ENCODE data around the gene CRYBA4.

CRYBA4 gene

DNA sequence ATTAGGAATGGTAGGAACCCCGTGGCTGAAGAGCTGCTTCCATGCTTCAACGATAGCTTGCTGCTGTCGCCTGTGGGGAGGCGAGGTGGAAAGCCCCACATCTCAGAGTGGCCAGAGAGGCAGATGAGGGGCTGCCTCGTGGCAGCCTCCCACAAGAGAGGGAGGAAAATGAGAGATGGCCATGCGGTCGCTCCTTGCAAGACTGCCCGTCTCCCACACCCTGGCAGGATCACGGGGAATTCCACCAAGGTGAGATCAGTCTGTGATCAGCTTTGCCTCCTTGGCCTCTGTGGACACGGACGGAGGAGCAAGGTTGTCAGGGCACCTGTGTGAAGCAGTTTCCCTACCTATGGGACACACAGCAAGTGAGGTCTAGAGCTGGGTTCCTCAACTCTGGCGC, 3.0 kb downstream of the CRYBA4 start:
- DNase-seq (ENCODE audit: low read depth in 2 of 2): no peak

DNA sequence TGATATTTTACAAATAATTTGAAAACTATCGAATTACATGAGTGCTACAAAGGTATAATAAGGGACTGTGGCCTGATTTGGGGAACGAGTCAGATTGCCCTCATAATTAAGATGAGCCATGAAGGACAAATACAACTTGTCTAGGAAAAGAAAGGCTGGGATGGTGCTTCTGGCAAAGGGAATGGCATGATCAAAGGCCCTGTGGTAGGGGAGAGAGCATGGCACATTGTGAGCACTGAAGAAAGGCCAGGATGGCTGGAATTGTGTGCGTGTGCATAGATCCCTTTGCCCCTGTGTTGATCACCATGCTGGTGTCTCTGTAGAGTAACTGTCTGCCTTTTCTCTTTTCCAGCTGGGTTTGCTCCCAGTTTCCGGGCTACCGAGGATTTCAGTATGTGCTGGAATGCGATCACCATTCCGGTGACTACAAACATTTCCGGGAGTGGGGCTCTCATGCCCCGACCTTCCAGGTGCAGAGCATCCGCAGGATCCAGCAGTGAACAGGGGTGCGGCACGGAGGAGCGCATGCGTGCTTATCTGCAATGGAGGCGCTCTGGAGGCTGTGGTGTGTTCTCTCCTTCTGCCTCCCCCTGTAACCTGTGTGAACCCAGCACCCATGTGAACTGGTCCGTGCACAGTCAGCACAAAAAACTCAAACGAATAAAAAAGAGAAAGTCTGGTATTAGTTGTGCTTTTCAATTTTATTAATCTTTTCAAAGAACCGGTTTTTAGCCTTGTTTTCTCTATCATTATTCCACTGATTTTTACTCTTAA, 8.4 kb downstream of the CRYBA4 start:
- DNase-seq (ENCODE audit: low read depth in 2 of 2): no peak

GRCh38 chr22:26631282-26631681, 9.5 kb downstream of the CRYBA4 start:
- DNase-seq (ENCODE audit: low read depth in 2 of 2): no peak

DNA sequence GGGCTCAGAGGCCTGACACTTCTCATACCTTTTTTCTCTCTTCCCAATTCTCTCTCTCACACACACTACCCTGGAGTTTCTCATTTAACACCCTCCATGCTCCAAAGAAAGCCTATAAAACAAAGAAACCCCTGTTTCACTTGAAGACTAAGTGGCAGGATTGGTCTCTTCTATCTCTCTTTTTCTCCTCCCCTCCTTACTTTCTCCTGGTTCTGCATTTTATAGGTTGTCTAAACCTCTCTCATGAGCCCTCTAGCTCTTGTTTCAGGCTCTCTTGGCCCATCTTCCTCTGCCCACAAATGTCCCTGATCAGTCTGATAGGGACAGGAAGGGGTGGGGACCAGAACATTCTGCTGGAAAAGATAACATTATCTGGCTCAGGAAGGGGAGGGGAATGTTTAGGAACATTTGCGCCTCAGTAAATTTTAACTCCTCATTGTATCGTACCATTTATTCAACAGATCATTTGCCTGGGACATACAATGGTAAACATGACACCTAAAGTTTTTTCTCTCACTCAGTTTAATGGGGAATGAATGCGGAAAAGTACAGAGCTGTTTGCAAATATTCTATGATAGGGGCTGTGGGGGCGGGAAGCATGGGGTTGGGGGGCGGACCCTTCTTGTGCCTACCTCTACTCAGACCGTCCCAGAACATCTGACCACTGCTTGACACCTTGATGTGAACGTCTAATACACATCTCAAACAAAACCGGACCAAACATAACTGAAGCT, 10.8 kb downstream of the CRYBA4 start:
- DNase-seq (ENCODE audit: low read depth in 2 of 2): no peak

GRCh38 chr22:26634189-26634588, 12.4 kb downstream of the CRYBA4 start:
- DNase-seq (ENCODE audit: low read depth in 2 of 2): no peak

DNA sequence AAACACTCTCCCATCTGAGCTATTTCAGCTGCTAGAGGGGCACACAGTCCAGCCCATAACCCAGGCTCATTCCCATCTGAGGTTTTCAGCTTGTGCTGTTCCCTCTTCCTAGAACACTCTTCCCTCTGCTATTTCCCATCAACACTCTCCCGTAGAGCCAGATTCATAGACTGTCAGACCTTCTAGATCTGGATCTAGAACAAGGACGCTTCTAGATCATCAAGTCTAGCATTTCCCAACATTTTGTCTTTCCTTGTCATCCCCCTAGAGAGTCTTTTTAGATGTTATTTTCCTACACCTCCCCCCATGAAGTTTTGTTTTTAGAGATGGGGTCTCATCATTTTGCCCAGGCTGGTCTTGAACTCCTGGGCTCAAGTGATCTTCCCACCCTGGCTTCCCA, 13.4 kb downstream of the CRYBA4 start:
- no peak for DNase-seq (ENCODE audit: low read depth in 2 of 2)

DNA sequence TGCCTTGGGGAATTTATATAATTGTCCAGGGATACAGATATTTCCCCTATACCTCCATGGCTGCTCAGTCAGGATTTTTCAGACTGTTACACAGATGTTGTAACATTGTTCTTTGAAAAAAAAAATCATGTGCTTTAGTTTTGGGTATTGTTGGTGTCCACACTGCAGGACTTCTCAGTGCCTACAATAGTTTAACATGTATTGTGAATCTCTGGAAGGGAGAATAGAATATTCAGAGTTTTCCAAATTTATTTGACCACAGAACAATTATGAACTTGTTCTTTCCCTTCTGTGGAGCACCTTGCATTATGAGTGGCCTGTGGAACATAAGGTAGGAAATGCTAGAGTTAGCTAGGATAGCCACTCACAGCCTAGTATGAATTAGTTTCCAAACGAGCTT, 14.5 kb downstream of the CRYBA4 start:
- no peak for DNase-seq (ENCODE audit: low read depth in 2 of 2)

DNA sequence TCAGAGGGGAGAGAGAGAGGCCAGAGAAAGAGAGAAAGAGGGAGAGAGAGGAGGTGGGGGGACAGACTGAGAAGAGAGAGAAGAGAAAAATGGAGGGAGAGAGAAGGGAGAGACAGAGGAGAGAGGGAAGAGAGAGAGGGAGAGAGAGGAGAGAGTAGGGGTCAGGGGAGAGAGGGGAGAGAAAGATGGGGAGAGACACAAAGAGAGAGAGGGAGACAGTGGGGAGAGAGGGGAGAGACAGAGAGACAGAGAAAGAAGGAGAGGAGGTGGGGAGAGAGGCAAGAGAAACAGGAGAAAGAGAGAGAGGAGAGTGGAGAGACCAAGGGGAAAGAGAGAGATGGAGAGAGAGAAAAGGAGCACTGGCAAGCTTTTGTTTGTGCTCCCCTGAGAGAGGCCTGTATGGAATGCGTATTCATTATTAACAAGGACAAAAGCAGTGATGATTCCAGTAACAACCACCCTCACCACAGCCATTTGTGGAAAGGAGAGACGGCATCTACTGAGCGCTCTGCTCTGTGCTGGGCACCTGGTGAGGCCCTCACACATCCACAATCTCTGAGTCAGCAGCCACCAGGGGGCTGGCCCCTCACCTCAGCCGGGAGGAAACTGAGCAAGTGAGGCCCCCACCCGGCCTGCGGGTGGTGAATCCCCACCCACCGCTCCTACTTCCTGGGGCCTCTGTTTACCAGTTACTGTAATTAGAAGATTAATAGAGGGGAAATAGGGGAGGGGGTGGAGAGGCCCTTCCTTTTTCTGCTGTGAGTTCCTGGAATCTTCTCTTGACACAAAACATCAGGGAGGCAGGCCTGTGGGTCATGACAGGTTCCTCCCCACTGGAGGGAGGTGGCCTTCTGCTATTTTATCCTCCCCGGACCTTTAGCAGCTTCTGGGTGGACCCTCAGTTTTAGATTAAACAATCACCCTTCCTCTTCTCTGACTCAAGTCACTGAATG, 21.0 kb downstream of the CRYBA4 start:
- DNase-seq (ENCODE audit: low read depth in 2 of 2): no peak

- DNase-seq (ENCODE audit: low read depth in 2 of 2): no peak
Observed at GRCh38 chr22:26643418-26644100, 21.8 kb downstream of the CRYBA4 start.

- DNase-seq (ENCODE audit: low read depth in 2 of 2): no peak
Observed at GRCh38 chr22:26646158-26646557, 24.4 kb downstream of the CRYBA4 start.

DNA sequence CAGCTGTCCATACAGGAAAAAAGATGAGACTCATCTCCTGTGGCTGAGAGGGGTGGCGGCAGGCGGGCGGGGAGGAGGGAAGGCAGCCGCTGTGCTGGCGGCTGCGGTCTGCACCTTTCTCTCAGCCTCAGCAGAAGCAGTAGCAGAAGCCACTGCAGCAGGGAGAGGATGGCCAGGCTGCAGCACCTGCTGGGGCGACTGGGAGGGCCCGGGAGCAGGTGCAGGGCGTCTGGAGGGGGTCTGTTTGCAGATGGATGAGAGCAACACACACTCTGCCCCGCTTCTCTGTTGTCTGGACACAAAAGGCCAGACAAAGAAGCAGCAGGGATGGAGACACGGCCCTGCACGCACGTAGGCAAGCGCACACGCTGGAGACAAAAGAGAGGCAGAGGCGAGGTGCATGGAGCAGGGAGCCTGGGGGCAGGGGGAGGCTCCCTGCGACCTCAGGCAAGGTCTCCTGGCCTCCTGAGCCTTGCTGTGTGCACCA, 26.3 kb downstream of the CRYBA4 start:
- DNase-seq (ENCODE audit: low read depth in 2 of 2): no peak

GRCh38 chr22:26648528-26649388, 27.0 kb downstream of the CRYBA4 start:
- no peak for DNase-seq (ENCODE audit: low read depth in 2 of 2)

DNA sequence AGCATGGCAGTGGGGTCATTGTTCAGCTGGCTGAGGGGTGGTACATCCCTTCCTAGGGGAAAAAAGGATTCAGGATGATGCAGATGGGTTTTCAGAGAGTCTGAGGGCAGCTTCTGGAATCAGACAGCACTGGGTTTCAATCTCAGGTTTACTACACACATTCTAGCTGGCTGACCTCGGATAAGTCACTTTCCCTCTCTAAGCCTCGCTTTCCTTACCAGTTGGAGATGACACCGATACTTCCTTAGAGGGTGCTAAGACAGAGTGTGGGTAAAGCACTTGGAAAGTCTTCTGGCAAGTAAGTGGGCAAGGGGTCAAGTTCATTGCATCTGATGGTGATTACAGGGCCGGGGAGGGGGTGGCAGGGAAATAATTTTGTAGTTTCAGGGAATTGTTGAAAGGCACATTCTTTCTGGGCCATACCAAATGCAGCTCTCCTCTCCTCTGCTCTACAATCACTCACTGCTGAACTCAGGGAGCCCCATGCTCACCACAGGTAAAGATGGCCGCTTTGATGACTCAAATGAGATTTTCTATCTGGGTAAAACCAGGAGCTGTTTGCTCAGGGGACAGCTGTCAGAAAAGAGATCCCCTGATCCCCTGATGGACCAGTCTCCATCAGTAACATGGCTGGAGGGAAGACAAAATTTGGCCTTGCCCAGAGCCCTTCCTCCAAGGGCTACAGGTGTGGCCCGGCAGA, 29.1 kb downstream of the CRYBA4 start:
- no peak for DNase-seq (ENCODE audit: low read depth in 2 of 2)

DNA sequence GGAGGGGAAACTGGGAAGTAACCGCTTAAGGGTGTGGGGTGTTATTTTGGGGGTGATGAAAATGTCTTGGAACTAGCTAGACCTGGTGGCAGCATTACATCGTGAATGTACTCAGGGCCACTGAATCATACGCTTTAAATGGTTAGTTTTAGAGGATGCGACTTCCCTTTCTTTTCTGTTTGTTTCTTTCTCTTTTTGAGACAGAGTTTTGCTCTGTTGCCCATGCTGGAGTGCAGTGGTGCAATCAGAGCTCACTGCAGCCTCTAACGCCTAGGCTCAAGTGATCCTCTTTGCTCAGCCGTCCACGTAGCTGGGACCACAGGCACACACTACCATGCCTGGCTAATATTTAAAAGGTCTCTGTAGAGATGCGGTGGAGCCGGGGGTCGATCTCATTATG, 30.1 kb downstream of the CRYBA4 start:
- no peak for DNase-seq (ENCODE audit: low read depth in 2 of 2)

DNA sequence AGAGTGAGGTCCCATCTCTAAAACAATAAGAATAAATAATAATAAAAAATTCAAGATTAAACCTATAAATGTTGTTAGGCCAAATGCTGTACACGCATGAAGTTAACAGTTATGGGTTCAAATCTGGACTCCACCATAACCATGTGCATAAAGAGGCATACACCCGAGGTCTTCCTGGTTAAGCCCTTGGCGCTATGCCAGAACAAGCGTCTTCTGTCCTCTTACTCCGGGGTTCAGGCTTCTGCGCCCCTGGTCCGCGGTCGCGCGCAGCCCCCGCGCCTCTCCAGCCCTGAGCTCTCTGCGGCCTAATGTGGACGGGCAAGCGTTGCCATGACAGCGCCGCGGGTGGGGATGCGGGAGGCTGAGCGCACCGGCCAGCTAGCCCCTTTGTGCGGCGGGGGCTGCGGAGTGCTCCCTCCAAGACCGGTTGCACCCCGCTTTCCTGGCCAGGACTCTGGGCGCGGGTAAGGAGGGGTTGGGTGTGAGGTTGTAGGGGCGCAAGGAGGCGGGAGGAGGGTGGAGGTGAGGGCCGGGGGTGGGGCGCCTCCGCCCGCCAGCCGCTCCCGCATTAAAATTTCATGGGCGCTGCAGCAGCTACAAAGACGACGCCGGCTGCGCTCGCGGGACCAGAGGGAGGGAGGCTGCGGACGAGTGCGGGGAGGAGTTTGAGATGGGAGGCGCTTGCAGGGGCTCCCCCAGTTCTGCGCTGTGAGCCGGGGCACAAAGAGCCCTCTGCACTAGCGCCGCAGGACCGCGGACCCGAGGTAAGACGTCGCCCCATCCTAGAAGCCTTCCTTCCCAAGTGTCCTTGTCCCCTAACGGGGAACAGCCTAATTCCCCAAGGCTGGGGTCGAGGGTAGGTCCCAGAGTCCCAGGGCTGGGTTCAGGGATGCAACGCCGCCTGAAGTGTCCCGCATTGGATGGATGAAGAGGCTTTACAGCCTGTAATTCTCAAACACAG, 35.4 kb downstream of the CRYBA4 start, which contains the start of gene MIAT:
Gene MIAT, plus strand, starts transcription at position 698 of the 961 bp plus-strand sequence.
- DNase-seq (ENCODE audit: low read depth in 2 of 2): no peak

- DNase-seq (ENCODE audit: low read depth in 2 of 2): no peak
Observed at GRCh38 chr22:26658161-26658560, 36.4 kb downstream of the CRYBA4 start.

DNA sequence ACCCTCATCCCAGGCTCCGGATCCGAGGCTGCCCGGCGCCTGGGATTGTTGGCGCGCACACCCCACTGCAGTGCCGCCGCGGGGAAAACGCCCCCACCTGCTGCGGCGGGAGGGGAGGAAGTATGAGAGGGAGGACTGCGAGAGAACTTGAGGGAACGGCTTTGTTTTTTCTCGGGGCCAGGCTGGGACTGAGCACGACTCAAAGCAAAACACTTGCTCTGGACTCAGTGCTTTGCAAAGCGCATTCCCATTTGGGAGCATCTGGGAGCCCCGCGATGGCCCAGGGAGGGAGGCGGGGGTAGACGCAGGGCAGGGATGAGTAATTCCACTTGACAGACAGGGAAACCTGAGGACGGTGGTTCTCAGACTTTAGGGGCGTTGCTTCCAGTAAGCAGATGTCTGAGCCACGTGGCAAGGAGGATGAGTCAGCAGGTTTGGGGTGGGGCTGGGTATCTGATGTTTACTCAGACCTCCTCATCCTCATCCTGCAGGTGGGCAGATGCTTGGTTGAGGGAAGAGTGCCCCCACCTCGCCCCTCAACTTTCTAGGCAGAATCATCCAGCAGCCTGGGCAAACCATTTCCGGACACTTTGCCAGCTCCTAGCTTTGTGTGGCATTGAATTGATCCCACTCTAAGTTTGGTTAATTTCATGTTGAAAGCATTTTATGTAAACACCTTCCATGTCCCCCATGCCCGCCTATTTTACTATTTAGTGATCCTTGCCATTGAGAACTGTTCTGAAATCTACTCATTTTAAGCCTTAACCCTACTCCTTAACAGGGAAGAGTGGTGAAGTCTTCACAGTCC, 37.1 kb downstream of the CRYBA4 start:
- peak; percentile 74 to 78 for DNase-seq (ENCODE audit: low read depth in 2 of 2)

- DNase-seq (ENCODE audit: low read depth in 2 of 2): no peak
Observed at GRCh38 chr22:26660356-26660755, 38.6 kb downstream of the CRYBA4 start.

Measured in fibroblast of skin of left biceps (primary cell).